T follicular helper cell (primary cell): ENCODE results near the gene ABHD17A.
"Not testable (repeated sequence)": the region's sequence is repeated elsewhere in the genome, so short reads cannot be mapped to it uniquely, and the experiment has no call there.

Experiments
- DNase-seq: peaks from one replicate; pipeline ENCODE4 v3.0.0-alpha.2; 2020; ENCODE audit warnings: low read depth

The ABHD17A gene

GRCh38 chr19:1881393-1882088 lies 3.8 kb downstream of the ABHD17A start:
- not testable (repeated sequence) for DNase-seq

GRCh38 chr19:1880611-1881392 lies 4.5 kb downstream of the ABHD17A start:
- DNase-seq: no peak

- not testable (repeated sequence) for DNase-seq
These were observed 5.3 kb downstream of the ABHD17A start for GRCh38 chr19:1879982-1880381.

GRCh38 chr19:1878583-1878982 lies 6.7 kb downstream of the ABHD17A start:
- not testable (repeated sequence) for DNase-seq

- DNase-seq: not testable (repeated sequence)
These were observed 8.0 kb downstream of the ABHD17A start for GRCh38 chr19:1877280-1877660.

- not testable (repeated sequence) for DNase-seq
These were observed 8.6 kb downstream of the ABHD17A start for GRCh38 chr19:1876496-1877279.

GRCh38 chr19:1875646-1876495 lies 9.4 kb downstream of the ABHD17A start:
- DNase-seq: peak; percentile 81

- not testable (repeated sequence) for DNase-seq
These were observed 10.0 kb downstream of the ABHD17A start for GRCh38 chr19:1875265-1875645.

- DNase-seq: no peak
These were observed 10.6 kb downstream of the ABHD17A start for GRCh38 chr19:1874554-1875185.

- no peak for DNase-seq
These were observed 11.5 kb downstream of the ABHD17A start for GRCh38 chr19:1873524-1874473.

GRCh38 chr19:1872807-1873523 lies 12.3 kb downstream of the ABHD17A start:
- no peak for DNase-seq

- DNase-seq: no peak
These were observed 13.7 kb downstream of the ABHD17A start for GRCh38 chr19:1871630-1872029.

GRCh38 chr19:1871140-1871597 lies 14.1 kb downstream of the ABHD17A start:
- DNase-seq: no peak

GRCh38 chr19:1868971-1869370 lies 16.3 kb downstream of the ABHD17A start:
- DNase-seq: no peak

GRCh38 chr19:1867349-1867724 lies 18.0 kb downstream of the ABHD17A start:
- no peak for DNase-seq

- DNase-seq: no peak
These were observed 18.5 kb downstream of the ABHD17A start for GRCh38 chr19:1866693-1867348.

GRCh38 chr19:1865172-1866010 lies 19.9 kb downstream of the ABHD17A start:
- DNase-seq: no peak
